Measurements from ENCODE around the gene CCT8. TPM values are rescaled to one million over a fixed set of nuclear protein-coding genes. Genes with fewer than 3 reads are reported as not detected.

CCT8 gene
- total RNA-seq, 1 donor from 2014 or later, result 179 TPM

DNA sequence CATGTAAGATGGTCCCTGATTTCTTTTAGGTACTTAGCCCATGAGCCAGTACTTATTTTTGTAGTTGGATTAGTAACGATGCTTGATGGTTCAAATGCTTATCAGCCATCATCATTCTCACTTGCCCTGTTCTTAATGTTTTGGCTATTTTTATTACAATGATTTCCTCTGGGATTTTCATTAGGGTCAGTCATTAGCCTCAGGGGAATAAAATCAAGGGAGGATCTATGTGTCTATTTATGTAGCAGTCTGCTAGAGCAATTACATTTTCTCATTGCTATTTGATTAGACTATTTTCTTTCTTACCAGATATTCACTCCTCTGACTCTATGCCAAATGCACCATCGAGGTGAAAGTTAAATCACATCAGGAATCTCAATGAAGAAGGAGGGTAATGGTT is 10.9 kb upstream of the CCT8 start:
- no peaks in the 10 kb centered on the region for H3K9me3 Mint-ChIP-seq
- DNase-seq, result no peak
- H3K4me1 Mint-ChIP-seq, result peaks cover 20% of the 10 kb centered on the region
- H3K36me3 Mint-ChIP-seq (ENCODE audit: low read depth), result peaks cover 15% of the 10 kb centered on the region
- ChIA-PET CTCF (no interaction called here), POLR2A (interaction anchor here (0.5 kb wide), 1 partner anchor 47 kb away, joined by 8 read pairs; no protein-coding TSS in a partner anchor)
- no peaks in the 10 kb centered on the region for H3K27me3 Mint-ChIP-seq
- no peak overlapping the region for H3K27ac Mint-ChIP-seq
- ATAC-seq (ENCODE audit: low read depth), result no peak
- TF ChIP-seq, protein P1, sequence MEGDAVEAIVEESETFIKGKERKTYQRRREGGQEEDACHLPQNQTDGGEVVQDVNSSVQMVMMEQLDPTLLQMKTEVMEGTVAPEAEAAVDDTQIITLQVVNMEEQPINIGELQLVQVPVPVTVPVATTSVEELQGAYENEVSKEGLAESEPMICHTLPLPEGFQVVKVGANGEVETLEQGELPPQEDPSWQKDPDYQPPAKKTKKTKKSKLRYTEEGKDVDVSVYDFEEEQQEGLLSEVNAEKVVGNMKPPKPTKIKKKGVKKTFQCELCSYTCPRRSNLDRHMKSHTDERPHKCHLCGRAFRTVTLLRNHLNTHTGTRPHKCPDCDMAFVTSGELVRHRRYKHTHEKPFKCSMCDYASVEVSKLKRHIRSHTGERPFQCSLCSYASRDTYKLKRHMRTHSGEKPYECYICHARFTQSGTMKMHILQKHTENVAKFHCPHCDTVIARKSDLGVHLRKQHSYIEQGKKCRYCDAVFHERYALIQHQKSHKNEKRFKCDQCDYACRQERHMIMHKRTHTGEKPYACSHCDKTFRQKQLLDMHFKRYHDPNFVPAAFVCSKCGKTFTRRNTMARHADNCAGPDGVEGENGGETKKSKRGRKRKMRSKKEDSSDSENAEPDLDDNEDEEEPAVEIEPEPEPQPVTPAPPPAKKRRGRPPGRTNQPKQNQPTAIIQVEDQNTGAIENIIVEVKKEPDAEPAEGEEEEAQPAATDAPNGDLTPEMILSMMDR (IDR thresholded peaks at IDR 0.05), result no peak
- intact Hi-C loops (cut with micrococcal nuclease), result no loop called here
- no peak overlapping the region for H3K4me3 Mint-ChIP-seq

DNA sequence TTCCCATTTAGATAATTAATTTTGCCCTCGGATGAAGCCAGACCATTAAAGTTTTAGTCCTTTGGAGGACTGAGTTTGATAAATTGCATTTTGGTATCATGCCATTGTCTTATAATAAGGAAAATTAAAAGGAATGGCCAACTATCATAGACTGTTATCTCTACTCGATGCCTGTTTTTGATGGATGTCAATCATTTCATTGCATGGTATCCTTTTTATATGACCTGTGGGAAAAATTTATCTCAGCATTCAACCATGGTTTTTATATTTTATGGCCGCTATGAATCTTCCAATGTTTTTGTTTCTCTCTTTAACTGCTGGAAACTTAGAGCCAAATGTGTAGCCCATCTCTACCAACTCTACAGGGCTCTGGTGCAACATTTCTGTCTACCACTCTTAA is 9.9 kb upstream of the CCT8 start:
- no peak overlapping the region for H3K27ac Mint-ChIP-seq
- DNase-seq (no peak), ATAC-seq (ENCODE audit: low read depth) (no peak)
- peaks cover 15% of the 10 kb centered on the region for H3K36me3 Mint-ChIP-seq (ENCODE audit: low read depth)
- POLR2A ChIA-PET, result no interaction called here
- intact Hi-C loops (cut with micrococcal nuclease), result no loop called here
- no peaks in the 10 kb centered on the region for H3K27me3 Mint-ChIP-seq
- CTCF ChIA-PET, result no interaction called here
- H3K9me3 Mint-ChIP-seq, result no peaks in the 10 kb centered on the region
- TF ChIP-seq, protein P1 (IDR thresholded peaks at IDR 0.05), result no peak
- peaks cover 31% of the 10 kb centered on the region for H3K4me1 Mint-ChIP-seq
- no peak overlapping the region for H3K4me3 Mint-ChIP-seq

DNA sequence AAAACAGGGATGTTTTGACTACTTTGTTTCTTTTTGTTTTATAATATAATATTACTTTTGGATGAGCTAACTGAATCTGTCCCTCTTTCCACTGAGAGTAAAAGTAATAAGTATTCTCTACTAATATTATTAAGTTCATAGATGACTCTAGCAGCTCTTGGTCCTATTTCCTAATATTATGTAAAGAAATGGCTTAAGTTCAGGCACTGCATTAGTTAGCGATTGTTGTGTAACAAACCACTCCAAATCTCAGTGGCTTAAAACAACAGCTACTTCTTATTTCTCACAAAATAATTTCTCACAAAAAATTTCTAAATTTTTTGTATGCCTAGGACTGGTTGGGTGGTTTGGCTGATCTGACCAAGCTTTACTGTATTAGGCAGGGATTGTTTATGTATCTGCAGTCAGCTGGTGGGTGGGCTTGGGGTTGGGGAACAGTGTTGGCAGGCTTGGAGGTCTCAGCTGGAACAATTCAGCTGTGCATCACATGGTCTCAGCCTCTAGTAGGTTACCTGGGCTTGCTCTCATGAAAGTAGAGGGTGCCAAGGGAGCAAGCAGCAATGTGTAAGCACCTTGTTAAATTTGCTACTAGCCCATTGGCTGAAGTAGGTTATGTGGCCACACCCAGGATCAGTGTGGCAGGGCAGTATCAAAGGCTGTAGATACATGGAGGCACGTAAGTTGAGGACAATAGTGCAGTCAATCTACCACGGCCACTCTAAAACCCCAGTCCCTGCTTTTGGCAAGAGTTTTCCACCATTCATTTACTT is 8.8 kb upstream of the CCT8 start:
- POLR2A ChIA-PET, result interaction anchor here (1.3 kb wide), 1 partner anchor 152 kb away, joined by 3 read pairs; no protein-coding TSS in a partner anchor
- Mint-ChIP-seq H3K27me3 (no peaks in the 10 kb centered on the region), H3K27ac (no peak overlapping the region), H3K4me1 (peaks cover 38% of the 10 kb centered on the region), H3K9me3 (no peaks in the 10 kb centered on the region), H3K36me3 (ENCODE audit: low read depth) (peaks cover 15% of the 10 kb centered on the region), H3K4me3 (no peak overlapping the region)
- ATAC-seq (ENCODE audit: low read depth), result no peak
- TF ChIP-seq, protein P1 (IDR thresholded peaks at IDR 0.05), result no peak
- intact Hi-C loops (cut with micrococcal nuclease), result no loop called here
- CTCF ChIA-PET, result no interaction called here
- no peak for DNase-seq

DNA sequence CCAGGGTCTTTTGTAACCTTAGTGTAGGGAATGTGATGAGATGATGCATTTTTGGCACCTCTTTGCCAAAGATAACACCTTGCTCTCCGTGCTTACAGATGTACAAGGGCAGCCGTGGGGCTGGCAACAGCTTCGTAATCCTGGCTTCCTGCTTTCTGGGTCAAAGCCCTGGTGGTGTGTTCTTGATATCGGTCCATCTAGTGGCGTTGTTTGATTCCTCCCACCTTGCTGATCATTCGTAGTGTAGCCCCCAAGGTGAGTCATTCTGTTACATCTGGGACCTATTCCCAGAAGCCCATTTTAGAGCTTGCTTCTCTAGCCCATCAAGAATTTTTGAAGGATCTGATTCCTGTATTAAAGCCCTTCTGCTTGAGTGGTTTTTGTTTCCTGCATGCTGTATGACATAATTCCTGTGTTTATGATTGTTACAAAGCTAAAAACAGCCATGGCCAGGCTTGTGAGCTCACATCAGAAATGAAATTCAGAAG is 7.0 kb upstream of the CCT8 start:
- intact Hi-C loops (cut with micrococcal nuclease), result no loop called here
- H3K27ac Mint-ChIP-seq, result peak overlapping the region; percentile 82
- POLR2A ChIA-PET, result interaction anchor here (0.6 to 1.0 kb wide), 3 partner anchors 90 to 286 kb away, joined by 3 read pairs; no protein-coding TSS in a partner anchor

More for the DNA sequence above, 7.0 kb upstream of the CCT8 start:
- DNase-seq (no peak), ATAC-seq (ENCODE audit: low read depth) (no peak)
- H3K4me1 Mint-ChIP-seq, result peaks cover 50% of the 10 kb centered on the region
- CTCF ChIA-PET, result interaction anchor here (1.0 kb wide), 1 partner anchor 9 kb away, joined by 3 read pairs; no protein-coding TSS in a partner anchor
- H3K27me3 Mint-ChIP-seq, result no peaks in the 10 kb centered on the region
- peak overlapping the region; percentile 24 for H3K4me3 Mint-ChIP-seq
- H3K9me3 Mint-ChIP-seq, result no peaks in the 10 kb centered on the region
- H3K36me3 Mint-ChIP-seq (ENCODE audit: low read depth), result no peaks in the 10 kb centered on the region
- TF ChIP-seq, protein P1 (IDR thresholded peaks at IDR 0.05), result no peak

Data from activated B cell treated with CpG ODN at 0.5 μM for 24 hours (primary cell).